COLO668 (cell line): ENCODE data around the gene SPEN.
"Not testable (repeated sequence)": the region's sequence is repeated elsewhere in the genome, so short reads cannot be mapped to it uniquely, and the experiment has no call there.

ENCODE experiments used
- DNase-seq: peaks from one replicate; lab custom pipeline; 2025; ENCODE audit not compliant: unreplicated experiment; lab: John Stamatoyannopoulos, UW

The SPEN gene

GRCh38 chr1:15833069-15833679 is 14.3 kb upstream of the SPEN start:
- DNase-seq: peak; percentile 75

GRCh38 chr1:15833842-15834405 is 13.6 kb upstream of the SPEN start:
- no peak for DNase-seq

- DNase-seq: peak; percentile 99
Measured at GRCh38 chr1:15834406-15835204, 12.9 kb upstream of the SPEN start.

DNA sequence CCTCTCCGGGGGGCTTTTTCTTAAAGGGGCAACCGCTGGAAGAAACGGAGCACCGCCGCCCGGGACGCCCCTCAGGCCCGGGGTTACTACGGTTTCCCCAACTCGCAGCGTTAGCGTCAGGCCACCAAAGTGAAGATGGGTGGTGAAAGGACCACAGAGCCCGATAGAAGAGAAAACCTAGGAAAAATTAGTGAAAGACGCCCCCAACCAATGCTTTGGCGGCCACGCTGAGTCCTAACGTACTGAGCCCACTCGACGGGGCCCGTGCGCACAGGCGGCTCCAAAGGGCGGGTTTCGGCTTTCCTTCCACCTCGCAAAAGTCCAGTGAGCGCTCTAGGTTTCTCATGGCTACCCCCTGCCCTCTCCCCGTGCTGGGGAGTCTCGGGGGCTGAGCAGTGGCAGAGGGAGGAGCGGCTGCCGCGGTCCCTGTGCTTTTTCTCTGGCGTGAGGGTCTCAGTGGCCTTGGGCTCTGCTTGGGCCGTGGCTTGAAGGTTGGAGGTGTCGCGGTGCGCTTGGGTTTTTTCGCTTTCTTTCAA is 12.2 kb upstream of the SPEN start:
- DNase-seq: peak; percentile 81

DNA sequence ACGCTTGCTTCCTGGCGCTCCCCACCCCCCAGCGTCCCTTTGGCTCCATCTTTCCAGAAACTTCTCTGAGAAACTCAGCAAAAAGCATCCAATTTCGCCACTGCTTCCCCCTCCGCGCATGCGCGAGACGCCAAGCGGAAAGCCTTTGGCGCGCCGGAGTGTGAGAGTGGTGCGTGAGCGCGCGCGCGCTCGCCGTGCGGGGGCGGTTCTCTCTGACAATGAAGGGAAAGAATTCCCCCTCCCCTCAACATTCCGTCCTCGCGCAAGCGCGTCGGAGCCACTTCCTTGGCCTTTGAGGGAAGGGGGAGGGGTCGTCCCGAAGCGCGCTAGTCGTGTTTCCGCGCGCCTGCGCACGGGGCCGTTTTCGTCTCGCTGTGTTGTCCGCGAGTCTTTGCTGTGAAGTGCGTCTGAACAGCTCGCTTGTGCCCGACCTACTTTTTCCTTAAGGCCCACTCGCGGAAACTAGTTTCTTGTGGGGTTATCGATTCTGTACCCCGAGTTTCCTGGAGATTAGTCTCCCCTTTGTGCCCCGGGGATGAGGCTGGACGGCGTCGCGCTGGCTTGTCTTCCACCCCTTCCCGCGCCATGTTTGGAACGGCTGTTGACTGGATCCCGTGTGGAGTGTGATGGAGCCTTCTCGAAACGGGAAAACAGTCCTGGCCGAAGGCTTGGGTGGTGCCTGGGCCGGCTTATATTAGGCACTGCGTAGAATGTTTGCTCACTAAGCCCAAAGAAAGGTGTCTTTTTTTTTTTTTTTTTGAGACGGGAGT is 11.6 kb upstream of the SPEN start:
- peak; percentile 100 for DNase-seq

GRCh38 chr1:15836511-15836771 is 11.1 kb upstream of the SPEN start:
- DNase-seq: not testable (repeated sequence)

GRCh38 chr1:15836772-15837669 is 10.5 kb upstream of the SPEN start:
- no peak for DNase-seq

DNA sequence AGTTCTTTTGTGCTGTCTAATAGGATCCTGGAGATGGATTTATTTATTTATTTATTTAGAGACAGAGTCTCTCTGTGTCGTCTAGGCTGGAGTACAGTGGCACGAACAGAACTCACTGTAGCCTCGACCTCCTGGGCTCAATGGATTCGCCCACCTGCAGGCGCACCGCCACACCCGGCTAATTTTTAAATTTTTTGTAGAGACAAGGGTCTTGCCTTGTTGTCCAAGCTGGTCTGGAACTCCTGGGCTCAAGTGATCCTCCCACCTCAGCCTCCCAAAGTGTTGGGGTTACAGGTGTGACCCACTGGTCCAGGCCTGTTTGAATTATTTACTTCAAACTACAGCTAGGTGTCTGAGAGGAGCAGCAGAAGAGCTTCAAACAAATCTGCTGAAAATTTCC is 9.6 kb upstream of the SPEN start:
- DNase-seq: no peak

DNA sequence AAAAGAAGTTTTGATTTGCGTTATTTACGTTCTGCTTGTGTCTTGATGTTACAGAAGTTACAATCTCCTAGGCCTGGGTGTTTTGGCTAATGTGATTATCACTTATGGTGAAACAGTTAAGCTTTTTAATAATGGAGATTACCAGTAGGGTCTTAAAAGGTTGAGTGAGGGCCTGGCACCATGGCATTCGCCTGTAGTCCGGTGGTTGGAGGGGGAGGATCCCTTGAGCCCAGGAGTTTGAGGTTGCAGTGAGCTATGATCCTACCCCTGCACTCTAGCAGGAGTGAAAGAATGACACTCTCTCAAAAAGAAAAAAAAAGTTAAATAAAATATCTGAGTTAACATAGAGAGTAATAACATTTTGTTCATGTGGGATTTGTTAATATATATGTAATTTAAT is 8.8 kb upstream of the SPEN start:
- DNase-seq: no peak

GRCh38 chr1:15843826-15844572 is 3.5 kb upstream of the SPEN start:
- DNase-seq: no peak

DNA sequence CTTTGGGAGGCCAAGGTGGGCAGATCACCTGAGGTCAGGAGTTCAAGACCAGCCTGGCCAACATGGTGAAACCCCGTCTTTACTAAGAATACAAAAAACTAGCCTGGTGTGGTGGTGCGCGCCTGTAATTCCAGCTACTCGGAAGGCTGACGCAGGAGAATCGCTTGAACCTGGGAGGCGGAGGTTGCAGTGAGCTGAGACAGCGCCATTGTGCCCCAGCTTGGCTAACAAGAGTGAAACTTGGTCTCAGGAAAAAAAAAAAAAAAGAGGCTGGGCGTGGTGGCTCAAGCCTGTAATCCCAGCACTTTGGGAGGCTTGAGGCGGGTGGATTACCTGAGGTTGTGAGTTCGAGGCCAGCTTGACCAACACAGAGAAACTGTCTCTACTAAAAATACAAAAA is 1.5 kb upstream of the SPEN start:
- not testable (repeated sequence) for DNase-seq

DNA sequence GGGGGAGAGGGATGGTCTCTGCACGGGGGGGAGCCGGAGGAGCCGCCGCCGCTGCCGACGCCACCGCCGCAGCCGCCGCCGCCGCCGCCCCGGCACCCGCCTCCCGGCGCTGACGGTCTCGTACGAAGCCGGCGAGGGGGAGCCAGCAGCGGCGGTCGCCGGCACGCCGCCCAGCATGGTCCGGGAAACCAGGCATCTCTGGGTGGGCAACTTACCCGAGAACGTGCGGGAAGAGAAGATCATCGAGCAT is 311 bp downstream of the SPEN start:
- no peak for DNase-seq

DNA sequence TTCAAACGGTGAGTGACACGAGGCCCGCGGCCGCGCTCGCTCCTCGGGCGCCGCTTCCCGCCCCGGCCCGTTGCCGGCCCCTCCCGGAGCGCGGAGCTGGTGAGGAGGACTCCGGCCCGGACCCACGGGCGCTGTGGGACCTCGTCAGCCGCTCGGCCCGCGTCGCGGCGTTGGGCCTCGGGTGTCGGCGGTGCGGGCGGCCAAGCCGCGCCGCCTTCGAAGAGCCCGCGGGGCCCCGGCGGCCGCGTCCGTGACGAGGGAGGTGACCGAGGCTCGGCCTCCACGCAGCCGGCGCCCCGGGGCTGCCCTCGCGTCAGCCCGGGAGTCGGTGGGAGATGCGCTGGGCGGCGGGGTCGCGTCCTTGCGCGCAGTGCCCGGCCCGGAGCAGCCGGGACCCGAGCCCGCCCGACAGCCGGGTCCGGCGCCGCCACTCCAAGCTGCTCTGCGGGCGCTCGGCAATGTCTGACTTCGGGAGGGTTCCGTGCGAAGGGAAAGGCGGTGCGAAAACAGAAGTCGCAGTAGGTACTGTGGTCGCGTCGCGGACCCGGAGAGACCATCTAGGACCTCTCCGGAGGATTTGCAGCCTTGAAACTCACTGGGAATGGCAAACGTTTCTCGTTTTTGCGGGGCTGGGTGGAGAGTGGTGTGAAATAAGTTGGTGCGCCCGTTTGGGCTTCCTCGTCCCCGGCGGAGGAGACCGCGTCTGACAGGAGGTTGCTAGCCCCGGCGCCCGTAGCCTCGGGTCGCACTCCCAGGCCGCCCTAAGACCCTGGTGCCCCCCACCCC is 829 bp downstream of the SPEN start:
- peak; percentile 86 for DNase-seq

- peak; percentile 98 for DNase-seq
Measured at GRCh38 chr1:15848929-15849774, 1.6 kb downstream of the SPEN start.

DNA sequence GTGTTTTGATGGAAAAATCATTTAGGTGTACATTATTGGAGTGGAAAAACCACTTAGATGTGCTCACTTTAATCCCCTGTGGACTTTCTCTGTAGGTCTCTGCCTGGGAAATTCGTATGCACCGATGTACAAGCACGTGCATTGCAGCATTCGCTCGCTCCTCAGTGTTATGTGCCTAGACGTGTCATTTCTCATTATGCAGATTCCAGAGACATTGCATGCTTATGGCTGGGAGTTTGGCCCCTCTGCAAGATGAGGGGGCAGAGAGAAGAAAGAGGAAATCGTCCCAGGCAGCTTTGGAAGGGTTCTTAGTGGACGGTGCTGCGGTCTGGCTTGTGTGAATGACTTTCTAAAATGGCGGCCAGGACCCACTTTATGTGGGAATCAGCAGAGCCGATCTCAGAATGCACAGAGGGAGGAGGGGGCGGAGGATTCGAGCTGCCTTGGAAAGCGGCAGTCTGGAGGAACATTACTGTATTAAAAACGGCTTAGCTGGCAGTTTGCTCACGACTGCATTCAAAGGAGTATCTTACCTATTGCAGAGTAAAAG is 2.3 kb downstream of the SPEN start:
- DNase-seq: peak; percentile 70

GRCh38 chr1:15850471-15851001 is 3.0 kb downstream of the SPEN start:
- DNase-seq: no peak

DNA sequence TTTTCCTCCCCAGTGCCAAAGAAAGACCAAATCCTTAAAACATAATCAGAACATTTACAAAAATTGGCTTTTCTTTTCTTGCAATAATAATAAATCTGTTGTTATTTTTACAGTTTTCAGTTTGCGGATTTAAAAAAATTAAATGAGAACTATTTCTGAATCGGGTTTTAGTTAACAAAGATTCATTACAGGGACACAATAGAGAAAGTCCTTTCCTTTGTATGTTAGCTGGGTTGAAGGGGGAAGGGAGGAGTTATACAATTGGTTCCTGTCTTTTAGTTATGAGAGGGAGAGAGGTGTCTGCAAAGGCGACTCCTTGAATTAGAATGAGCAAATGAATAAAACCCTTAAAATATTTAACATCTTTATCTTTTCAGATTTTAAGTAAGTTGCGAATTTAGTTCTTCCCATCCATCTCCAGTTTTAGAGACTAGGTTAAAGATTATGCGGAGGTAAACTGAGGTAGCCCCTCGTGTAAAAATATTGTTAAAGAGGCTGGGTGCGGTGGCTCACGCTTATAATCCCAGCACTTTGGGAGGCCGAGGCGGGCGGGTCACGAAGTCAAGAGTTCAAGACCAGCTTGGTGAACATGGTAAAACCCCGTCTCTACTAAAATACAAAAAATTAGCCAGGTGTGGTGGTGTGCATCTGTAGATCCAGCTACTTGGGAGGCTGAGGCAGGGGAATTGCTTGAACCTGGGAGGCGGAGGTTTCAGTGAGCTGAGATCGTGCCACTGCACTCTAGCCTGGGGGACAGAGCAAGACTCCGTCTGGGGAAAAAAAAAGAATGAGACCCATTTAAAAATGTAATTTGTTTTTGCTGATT is 3.9 kb downstream of the SPEN start:
- no peak for DNase-seq
